GM19240 (cell line): Measurements from ENCODE around the gene CANT1.
"Not testable (repeated sequence)": the region's sequence is repeated elsewhere in the genome, so short reads cannot be mapped to it uniquely, and the experiment has no call there.

Experiments used
- DNase-seq: peaks from one replicate; pipeline ENCODE4 v3.0.0; 2011; ENCODE audit warnings: low spot score; ENCODE audit not compliant: insufficient read length

The CANT1 gene

DNA sequence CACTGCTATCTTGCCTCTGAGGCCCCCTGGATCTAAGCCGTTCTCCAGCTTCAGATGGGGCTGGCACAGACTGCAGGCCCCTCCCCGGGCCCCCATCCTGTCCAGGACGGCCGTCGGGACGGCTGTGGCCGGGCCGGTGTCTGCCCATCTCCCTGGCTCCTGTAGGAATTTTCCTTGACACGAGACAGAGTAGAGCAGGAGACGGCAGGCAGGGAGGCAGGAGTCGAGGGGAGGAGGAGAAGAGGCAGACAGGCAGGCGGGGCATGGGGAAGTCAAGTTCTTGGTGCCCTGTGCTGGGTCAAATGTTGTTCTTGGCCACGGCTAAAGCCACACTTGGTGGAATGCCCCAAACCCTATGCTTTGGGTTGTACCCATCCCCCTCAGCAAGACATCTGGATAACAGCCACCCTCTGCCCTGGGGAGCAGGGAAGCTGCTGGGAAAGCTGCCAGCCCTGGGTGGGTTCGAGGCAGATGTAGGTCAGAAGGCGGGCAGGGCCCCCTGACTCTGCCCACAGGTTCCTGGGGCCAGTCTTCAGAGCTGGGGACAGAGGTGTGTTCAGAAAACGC, 18.4 kb upstream of the CANT1 start:
- no peak for DNase-seq

DNA sequence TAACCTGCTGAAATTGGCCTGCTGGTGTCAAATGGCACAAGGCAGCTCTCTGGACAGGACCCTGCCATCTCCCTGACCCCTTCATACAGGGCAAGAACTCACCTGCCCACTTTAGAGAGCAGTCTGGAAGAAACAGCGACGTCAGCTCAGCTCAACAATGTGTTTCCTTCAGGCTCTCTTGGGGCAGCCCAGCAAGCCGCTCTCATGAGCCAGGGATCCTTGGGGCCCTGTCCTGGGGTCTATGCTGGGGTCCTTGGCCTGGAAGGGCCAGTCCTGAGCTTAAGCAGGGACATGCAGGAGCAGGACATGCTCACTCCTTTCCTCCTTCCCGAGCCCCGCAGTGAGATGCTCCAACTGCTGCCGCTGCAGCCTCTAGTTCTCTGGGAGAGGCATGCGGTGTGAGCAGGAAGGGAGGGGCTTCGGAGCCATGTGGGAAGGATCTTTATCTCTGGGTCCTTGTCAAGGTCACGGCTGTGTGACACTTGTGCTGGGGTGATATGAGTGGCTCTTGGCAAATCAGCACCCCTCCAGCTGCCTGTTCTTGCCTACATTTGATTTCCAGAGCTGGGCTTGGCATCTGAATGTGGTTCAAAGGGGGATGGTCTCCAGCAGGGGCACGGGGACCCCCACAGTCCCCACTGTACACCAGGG, 17.8 kb upstream of the CANT1 start:
- no peak for DNase-seq

DNA sequence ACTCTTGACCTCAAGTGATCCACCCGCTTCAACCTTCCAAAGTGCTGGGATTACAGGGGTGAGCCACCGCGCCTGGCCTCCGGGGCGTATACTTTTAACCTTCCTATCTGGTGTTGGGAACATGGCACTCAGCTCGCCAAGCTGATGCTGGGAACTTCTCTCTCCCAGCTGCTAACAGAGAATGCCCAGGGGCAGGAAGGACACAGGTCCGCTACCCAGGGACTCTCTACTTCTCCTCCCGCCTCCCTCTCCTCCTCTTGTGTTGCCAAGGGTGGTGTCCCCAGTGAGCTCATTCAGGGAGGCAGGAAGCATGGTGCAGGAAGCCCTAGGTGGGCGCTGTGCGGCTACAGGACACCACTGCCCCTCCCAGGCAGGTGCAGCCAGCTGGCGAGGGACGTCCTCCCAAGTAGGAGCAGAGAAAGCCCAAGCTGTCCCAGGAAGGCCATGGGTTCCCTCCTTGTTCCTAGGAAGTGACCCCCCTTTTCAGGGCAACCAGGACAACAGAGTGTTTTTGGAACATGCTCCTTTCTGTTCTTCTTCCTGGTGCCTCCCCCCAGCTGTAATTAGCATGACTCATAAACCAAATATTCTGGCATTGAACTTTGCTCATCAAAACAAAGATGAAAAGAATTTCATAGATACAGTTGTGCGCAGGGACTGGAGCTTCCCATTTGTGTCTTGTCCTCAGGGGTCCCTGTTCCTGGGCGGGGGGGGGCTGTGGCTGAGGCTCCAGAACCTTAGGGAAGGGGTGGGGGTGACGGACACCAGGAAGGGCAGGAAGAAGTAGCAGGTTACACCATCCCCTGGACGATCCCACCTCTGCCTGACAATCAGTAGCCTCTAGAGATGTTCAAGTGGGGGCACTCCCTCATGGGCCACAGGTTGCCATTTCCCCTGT, 17.1 kb upstream of the CANT1 start:
- no peak for DNase-seq

DNA sequence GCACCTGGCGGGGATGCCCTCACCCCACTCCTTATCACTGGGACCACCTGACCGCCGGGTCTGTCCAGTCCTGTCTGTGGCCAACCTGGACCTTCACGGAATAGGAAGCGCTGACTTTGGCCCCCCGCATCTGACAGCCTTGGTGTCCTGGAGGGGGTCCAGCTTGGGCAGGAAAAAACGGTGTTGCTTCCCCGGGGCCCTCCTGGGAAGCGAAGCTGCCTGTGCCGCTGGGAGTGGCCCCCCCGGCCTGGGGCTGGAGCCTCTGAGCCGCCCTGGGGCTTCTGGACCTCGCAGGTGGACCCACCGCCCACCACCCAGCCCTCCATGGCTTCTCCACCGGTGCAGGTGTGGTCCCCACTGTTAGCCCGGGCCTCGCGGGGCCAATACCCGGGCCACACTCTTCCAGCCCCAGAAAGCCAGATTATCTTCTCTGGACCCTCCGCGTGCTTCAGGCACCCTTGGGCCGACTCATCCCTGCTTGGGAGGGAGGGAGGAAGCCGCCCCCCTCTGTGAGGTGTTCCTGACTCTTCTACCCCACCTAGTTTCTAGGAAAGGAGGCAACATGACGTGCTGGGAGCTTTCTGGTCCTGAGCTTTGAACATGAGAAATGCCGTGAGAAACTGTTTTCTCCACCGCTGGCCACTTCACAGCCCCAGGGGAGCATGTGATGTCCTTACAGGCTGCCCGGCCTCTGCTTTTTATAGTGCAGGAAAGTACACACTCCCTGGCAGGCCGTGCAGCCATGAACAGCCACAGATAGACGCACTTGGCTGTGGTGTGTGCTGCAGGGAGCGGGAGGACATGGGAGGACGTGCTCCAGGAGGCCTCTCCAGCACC, 15.6 kb upstream of the CANT1 start:
- no peak for DNase-seq

DNA sequence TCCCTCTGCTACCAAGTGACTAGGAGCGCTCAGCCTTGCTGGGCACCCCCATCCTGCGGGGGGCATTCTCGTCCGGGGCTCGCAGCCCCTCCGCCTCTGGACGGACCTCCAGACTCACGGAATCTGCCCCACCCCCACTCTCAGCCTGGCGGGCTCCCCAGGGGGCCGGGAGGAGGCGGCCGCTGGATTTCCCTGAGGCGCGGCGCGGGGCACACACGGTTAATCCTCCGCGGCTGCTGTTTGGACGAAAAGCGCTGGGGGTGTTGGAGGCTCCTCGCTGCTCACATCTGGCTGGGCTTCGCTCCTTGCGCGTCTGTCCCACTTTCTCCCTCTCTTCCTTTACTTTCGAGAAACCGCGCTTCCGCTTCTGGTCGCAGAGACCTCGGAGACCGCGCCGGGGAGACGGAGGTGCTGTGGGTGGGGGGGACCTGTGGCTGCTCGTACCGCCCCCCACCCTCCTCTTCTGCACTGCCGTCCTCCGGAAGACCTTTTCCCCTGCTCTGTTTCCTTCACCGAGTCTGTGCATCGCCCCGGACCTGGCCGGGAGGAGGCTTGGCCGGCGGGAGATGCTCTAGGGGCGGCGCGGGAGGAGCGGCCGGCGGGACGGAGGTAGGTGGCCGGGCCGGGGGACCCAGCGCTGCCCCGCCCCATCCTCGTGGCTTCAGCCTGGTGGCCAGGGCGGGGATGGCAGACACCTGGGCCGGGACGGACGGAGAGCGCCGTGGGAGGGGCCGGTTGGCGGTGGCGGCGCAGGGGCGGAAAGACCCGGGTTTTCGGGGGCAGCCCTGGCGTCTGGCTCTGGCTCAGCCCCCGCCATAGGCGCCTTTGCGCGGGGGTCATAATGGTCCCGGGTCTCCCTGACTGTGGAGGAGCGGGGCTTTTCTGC, 14.6 kb upstream of the CANT1 start, which contains the start of gene C1QTNF1:
Gene C1QTNF1 (plus strand): TSS at position 284 of the 886 bp plus-strand sequence. CDS start 19,800 bp downstream, outside the sequence.
- no peak for DNase-seq

DNA sequence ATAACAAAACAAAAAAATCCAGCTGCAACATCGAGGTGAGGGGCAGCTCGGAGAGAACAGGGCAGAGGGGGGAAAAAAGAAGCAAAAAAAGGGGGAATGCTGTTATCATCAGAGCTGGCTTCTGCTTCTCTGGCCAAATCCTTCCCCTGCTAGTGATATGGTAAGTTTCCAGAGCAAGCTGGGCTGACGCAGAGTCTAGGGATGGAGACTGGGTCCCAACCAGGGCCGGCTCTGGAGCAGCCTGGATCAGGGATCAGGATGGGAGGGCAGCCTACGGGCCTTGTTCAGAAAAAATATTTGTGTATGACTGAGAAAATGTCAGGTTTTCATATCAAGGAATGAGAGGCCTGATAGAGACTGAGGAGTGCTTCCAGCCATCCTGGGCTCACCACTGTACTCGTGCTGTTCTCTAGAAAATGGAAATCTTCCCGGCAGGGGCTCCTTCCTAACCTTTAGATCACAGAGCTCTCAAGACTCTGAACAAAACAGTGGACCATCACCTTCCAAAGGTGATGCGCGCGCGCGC, 13.7 kb upstream of the CANT1 start:
- DNase-seq = no peak

DNA sequence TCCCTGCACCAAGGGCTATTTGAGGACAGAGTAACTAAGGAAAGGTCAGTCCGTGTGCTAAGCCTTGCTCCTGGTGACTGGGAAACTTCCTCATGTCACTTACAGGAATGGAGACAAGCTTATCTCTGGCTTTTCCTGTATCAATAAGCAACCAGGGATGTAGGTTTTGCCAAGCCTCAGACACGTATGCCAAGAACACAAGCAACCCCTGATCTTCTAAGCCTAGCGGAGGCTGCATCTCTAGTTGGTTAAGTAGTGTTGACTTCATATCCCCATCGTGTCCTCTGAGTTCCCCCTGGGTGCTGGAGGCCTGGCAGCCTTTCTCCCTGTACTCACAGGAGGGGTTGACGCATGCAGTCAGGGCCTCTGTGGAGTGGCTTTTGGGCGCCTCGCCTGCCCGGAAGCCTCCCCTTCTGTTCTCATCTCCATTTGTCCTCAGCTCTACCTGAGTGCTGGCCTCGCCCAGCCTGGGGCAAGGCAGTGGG, 13.0 kb upstream of the CANT1 start:
- no peak for DNase-seq

DNA sequence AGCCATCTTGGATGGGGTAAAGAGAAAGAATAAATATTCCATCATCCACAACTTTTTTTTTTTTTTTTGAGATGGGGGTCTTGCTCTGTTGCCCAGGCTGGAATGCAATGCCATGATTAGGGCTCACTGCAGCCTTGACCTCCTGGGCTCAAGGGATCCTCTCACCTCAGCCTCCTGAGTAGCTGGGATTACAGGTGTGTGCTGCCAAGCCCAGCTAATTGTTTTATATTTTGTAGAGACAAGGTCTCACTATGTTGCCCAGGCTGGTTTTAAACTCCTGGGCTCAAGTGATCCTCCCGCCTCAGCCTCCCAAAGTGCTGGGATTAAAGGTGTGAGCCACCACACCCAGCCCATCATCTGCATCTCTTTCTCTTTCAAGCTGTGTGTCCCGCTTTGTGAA, 12.4 kb upstream of the CANT1 start:
- DNase-seq = not testable (repeated sequence)

DNA sequence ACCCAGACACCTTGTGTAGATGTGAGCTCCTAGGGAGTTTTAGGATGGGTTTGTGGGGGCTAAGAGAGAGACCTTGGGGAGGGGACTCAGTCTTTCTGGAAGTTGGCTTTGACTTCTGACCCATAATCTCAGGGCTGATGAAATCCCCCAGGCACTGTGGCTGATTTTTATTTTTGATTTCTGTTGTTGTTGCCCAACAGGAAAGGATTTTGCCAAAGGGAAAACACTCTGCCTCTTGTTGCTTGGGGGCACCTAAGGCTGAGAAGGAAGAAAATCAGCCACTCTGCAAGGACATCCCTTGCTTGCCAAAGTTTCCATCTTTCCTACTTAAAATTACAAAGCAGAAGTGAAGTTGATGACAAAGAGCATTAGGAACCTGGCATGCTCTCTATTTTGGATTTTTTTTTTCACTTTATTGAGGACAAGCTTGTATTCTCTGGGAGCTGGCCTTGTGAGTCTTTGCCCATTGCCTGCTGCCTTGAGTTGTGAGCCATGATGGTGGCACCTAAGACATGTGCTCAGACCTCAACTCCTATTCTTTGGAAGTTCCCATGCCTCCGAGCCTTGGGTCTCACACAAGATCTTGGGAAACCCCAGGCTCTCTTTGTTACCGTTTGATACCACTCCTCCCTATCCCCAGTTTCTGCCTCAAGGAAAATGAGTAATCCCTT, 11.2 kb upstream of the CANT1 start:
- no peak for DNase-seq

DNA sequence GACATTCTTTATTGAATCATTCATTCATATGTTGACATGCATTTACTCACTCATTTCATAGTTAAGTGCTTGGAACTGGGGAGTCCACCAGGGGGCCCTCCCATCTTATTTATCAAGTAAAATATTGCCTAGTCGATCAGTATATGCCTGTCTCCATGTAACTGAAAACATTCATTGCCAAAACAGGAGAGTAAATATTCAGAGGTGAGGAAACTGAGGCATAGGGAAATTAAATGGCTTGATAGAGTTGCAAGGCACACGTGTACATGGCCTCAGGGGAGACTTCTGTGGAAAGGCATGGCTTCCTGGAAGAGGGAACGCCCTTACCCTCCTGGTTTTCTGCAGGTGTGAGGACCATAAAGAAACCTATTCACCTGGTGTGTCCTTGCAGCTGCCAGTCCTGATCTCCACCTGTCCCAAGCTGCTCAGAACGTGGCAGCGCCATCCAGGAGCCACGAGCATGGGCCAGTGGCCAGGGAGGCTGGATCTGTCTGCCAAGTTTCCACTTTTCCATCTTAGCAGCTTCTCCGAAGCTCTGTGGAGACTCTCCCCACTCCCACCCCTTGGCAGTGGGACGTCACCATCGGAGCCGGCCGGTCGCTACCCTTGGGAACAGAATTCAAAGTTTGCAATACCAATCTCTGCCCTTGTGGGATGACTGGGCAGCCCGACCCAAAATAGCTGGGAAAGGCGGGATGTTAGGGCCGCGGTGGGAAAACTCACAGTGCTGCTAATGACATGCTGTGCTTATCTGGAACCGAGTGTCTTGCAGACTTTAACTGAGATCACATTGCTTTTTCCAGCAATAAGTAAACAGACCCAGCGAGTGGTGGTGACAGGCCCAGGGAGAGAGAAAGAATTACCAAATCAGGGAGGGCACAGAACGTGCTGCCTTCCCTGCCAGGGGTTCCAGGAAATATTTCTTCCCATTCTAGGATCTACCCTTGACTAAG, 10.3 kb upstream of the CANT1 start:
- no peak for DNase-seq

DNA sequence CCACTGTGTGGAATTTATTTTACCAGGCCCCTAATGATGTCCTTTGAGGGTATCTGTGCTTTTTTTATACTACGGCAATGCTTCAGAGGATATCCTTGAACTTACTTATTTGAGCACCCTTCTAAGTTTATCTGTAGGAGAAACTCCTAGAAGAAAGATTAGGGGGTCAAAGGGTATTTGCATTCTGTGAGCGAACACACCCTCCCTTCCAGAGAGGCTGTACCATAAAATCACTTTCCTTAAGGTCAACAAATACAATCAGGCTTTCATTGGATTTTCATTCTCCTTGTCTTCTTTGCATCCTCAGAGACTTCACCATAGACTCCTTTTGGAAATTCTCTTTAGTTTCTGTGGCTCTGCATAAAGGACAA, 9.7 kb upstream of the CANT1 start:
- DNase-seq = no peak

DNA sequence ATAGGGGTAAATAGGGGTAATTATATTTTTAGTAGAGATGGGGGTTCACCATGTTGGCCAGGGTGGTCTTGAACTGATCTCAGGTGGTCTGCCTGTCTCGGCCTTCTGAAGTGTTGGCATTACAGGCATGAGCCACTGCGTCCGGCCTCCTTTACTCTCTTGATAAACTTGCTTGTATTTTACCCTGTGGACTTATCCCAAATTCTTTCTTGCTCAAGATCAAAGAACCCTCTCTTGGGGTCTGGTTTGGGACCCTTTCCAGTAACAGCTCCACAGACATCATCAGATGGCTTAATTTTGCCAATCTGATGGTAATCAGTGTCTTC, 8.8 kb upstream of the CANT1 start:
- no peak for DNase-seq

DNA sequence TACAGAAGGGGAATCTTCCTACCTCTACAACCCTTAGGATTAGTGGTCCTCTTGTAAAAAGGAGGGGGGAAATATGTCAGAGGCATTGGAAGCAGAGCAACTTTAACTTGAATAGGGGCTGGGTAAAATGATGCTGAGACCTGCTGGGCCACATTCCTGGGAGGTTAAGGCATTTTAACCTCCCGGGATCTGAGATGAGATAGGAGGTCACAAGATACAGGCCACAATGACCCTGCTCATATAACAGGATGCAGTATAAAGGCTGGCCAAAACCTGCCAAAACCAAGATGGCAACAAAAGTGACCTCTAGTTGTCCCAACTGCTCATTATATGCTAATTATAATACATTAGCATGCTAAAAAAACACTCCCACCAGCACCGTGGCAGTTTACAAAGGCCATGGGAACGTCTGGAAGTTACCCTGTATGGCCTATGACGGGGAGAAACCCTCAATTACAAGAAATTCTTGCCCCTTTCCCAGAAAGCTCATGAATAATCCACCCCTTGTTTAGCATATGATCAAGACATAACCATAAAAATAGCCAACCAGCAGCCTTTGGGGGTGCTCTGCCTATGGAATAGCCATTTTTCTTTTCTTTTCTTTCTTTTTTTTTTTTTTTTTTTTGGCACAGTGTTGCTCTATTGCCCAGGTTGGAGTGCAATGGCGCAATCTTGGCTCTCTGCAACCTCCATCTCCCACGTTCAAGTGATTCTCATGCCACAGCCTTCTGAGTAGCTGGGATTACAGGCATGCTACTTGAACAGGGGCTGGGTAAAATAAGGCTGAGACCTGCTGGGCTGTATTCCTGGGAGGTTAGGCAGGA, 8.2 kb upstream of the CANT1 start:
- no peak for DNase-seq

DNA sequence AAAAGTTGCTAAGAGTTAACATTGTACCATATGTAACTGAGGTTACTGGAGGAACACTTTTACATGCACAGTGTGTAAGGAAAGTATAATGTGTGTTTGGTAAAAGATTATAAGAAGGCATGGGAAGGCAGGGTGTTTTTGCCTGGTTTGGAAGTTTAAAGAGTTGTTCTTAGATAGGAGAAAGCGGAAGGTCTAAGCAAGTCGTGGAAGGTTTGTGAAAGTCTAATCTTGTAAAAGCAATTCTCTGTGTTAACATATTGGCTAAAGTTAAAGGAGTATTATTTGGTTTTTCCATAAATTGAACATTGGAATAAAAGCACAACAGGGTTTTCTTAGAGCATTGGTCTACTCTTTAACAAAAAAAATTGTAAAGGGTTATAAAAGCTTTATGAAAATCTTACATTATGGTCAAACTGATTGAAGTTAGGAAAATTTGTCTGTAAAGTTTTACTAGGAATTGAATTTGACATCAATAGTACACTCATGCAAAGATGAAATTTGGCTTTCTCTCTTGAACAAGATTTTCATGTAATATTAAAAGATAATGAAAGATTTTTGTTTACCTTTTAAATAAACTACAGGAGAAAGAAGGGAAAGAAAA, 4.7 kb upstream of the CANT1 start:
- DNase-seq = no peak

DNA sequence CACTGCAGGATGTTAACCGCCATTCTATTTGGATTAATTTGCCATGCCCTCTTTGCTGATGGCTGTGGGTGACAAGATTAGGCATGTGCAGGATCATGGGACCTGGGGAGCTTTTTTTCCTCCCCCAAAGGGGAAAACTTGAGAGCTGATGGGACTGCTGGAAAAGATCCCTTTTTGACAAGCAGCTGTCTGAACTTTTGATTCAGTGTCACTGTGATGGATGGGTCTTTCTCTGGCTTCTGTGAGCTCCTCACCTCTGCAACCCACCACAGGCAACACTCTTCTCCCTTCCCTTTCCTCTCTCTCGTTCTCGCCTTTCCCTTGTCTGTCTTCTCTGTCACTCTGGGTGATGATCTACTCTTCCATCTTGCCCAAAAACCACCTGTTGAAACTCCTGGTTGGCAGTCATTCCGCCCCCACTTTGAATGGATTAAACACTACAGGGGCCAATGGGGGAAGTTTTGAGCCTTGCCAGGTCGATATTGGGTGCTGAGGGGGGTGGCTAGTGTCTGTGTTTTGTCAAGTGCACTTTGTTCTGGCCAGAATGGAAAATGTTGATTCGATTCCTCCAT, 3.1 kb upstream of the CANT1 start:
- DNase-seq = no peak

DNA sequence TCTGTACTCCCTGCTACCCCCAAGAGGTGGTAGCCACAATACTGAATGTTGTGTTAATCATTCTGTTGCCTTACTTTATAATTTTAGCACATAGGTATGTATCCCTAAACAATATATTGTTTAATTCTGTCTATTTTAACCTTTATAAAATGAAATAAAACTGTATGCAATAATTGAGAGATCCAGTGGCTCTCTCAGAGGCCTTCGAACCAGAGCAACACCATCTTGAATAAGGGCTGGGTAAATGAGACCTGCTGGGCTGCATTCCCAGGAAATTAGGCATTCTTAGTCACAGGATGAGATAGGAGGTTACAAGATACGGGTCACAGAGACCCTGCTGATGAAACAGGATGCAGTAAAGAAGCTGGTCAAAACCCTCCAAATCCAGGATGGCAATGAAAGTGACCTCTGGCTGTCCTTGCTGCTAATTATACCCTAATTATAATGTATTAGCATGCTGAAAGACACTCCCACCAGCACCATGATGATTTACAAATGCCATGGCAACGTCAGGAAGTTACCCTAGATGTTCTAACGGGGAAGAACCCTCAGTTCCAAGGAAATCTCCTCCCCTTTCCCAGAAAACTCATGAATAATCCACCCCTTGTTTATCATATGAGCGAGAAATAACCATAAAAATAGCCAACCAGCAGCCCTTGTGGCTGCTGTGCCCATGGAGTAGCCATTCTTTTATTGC, 2.0 kb upstream of the CANT1 start:
- no peak for DNase-seq

DNA sequence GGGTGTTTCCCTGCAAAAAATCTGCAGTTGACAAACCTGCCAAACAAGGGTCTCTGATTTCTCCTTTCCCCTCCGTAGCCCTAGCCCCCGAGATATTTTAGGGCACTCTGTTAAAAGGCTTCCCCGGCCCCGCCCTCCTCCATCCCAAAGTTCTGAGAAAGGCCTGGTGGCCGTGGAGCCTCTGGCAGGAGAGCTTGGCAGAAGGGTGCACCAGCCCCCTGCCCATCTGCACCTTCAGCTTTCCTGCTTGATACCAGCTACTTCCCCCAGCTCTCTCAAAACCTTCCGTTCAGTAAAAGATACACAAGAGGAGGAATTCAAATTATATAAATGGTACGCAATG, 711 bp upstream of the CANT1 start:
- DNase-seq = no peak
